GM19238 (cell line): ENCODE data around the gene MSANTD1.
A peak's percentile ranks its signal among the peaks of the same experiment; 100 is the strongest.

ENCODE experiments used
- DNase-seq: peaks from one replicate; pipeline ENCODE4 v3.0.0; 2011; ENCODE audit warnings: low spot score; ENCODE audit not compliant: insufficient read length

MSANTD1 gene

DNA sequence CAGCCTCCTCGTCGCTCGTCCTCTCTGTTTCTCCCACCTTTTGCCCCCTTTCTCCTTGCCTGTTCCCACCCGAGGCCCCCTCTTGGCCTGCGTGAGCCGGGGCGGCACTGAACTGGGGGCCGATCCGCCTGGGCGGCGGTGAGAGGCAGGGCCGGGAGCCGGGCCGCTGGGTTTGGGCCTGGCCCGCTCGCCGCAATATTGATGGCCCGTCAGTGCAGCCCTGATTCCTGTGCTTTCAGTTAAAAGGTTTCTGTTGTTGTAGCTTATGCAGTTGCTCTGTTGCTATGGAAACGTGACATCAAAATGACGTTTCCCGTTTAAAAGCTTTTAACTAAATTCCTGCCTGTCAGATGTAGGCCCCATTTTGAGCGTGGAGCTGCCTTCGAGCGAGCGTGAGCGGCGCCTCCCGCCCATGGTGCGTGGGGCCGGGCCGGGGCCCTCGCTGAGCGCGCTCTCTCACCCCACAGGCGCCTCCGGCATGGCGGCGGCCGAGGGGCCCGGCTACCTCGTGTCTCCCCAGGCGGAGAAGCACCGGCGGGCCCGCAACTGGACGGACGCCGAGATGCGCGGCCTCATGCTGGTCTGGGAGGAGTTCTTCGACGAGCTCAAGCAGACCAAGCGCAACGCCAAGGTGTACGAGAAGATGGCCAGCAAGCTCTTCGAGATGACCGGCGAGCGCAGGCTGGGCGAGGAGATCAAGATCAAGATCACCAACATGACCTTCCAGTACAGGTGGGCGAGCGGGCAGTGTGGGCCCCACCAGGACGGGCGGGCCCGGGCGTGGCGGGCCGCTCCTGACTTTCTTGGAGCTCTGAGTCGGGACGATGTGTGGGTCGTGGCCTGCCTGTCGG is at the start of gene MSANTD1:
MSANTD1 (plus strand) TSS at position 349 of the 851 bp plus-strand sequence; CDS start at position 413, 64 bp downstream.
- no peak for DNase-seq

DNA sequence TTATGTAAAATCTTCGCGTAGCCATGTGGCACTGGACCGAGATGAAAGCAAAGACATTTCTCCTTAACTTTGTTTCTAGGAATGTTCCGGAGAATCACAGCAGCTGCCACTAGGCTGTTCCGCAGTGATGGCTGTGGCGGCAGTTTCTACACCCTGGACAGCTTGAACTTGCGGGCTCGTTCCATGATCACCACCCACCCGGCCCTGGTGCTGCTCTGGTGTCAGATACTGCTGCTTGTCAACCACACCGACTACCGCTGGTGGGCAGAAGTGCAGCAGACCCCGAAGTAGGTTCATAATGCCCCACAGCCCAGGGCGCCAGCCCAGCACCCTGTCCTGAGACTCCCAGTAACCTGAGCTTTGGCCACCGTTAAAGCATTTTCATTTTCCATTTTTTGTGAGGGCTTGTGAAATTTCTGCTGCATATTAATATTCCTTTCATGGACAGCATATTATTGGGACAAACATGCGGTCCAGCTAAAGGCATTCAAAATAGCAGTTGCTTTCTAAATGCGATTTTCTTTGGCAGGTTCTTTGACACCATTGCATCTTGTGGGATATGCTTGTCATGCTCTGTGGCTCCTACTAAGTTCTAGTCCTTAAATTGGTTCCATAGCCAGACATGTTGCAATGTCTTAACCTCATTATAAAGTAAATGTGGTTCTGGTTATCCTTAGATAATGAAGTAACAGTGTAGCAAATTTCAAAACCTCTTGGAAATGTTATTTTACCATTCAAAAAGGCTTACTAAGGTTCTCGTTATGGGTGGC is 49.1 kb upstream of the MSANTD1 start:
- no peak for DNase-seq

GRCh38 chr4:3200423-3201090 is 48.4 kb upstream of the MSANTD1 start:
- no peak for DNase-seq

GRCh38 chr4:3201718-3202702 is 46.9 kb upstream of the MSANTD1 start:
- peak; percentile 40 for DNase-seq

DNA sequence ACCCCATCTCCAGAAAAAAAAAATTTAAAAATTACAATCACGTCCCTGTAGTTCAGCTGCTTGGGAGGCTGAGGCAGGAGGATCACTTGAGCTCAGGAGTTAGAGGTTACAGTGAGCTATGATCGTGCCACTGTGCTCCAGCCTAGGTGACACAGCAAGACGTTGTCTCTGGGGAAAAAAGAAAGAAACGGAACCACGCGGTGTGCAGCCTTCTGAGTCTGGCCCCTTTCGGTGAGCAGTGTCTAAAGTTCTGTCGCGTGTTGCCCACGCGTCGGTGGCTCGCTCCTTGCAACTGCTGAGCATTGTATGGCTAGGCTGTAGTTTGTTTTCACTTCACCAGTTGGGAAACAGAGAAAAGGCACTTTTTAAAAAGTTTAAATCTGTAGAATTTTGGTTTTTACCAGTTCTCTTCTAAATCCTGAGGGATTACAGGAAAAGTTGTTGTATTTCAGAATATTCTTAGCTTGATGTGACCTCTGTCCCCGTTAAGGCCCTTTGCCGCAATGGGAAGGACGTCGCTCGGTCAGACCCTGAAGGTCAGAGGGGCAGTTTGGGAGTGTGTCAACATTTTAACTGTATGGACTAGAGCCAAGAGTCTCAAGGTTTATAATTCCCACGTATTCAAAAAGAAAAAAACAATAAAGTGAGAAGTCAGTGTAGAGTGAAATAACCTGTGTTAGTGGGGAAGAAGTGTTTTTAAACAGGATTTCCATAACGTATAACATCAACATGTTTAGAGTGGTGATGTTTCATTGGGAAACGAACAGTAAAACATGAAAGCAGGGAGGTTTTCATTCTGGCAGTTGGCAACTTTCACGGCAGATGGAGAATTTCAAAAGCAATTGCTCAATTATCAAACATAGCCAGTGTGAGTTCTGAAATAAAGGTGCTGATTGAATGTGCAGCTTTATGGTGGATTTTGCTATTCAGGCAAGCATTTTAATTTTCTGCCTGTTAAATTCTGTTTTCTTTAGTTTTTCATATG is 45.8 kb upstream of the MSANTD1 start:
- DNase-seq: no peak

- DNase-seq: no peak
Measured at GRCh38 chr4:3203971-3204431, 45.0 kb upstream of the MSANTD1 start.

DNA sequence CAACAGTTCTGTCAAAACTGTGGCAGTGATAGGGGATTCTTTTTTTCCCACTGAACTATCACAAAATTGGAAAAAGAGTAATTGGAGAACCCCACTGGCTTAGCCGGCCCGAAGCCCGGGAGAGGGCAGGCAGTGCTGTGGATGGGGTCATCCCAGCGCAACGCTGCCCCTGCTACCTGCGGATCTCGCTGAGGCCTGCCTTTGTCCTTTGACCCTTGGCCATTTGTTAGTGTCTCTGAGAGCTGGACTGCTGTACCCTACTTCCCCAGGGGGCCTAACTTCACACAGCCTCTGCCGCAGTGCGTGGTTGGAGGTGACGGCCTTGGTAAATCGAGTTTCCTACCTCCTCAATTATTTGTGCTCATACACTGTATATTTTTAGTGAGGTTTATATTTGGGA is 43.0 kb upstream of the MSANTD1 start:
- no peak for DNase-seq

- no peak for DNase-seq
Measured at GRCh38 chr4:3206439-3207100, 42.4 kb upstream of the MSANTD1 start.

- DNase-seq: no peak
Measured at GRCh38 chr4:3207531-3208037, 41.4 kb upstream of the MSANTD1 start.

DNA sequence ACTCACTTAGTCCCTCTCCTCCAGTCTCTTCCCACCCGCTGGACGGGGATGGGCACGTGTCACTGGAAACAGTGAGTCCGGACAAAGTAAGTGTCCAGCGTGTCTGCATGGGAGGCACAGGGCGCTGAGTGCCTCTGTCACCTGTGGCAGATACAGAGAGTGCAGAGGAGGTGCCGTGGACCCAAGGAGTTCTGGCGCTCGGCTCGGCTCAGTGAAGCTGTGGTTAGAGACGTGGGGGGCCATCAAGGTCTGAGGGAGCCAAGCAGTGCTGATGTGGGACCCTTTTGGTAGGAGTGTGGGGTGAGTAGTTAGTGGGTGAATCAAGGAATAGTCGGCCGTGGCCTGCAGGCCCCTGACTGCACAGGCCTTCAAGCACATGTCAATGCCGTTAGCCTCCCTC is 40.1 kb upstream of the MSANTD1 start:
- no peak for DNase-seq

GRCh38 chr4:3209551-3210325 is 39.2 kb upstream of the MSANTD1 start:
- no peak for DNase-seq

DNA sequence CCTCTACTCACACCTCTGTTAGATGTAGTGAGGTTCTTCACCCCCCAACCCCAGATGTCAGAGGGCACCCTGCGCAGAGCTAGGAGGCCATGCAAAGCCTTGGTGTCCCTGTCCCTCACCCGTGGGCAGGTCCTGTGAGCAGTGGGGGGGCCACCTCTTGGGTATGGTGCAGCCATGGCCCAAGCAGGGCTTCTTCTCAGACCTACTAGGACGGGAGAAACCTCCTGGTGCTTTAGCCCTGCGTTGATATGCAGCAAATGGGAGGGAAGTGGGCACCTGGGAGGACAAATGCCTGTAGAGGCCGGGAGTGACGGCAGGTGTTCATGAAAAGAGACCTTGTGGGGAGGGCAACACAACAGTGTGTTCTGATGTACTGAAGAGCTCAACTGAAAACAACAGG is 38.5 kb upstream of the MSANTD1 start:
- no peak for DNase-seq

- no peak for DNase-seq
Measured at GRCh38 chr4:3211866-3212265, 37.1 kb upstream of the MSANTD1 start.

GRCh38 chr4:3212391-3213105 is 36.4 kb upstream of the MSANTD1 start:
- DNase-seq: no peak

GRCh38 chr4:3213106-3213425 is 35.9 kb upstream of the MSANTD1 start:
- no peak for DNase-seq

DNA sequence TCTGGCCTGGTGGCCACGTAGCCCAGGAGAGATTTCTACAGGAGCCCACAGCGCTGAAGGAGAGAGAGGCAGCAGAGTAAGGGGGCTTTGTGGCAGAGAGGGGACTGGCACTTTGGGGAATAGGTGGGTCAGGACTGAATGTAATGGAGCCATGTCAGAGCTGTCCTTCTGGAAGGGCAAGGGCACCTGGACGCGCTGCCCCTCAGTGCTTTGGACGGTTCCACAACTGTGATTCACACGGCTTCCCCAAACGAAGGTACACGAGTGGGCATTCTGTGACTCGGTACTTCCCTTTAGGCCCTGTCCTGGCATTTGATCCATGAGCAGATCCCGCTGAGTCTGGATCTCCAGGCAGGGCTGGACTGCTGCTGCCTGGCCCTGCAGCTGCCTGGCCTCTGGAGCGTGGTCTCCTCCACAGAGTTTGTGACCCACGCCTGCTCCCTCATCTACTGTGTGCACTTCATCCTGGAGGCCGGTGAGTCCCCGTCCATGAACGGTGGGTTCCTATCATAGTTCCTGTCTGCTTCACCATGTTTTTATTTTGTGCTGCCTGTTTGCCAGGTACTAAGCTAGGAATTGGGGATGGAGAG is 35.2 kb upstream of the MSANTD1 start:
- no peak for DNase-seq

- no peak for DNase-seq
Measured at GRCh38 chr4:3215256-3215655, 33.7 kb upstream of the MSANTD1 start.
